ENCODE measurements around the gene NRDE2. TPM values are rescaled to one million over a fixed set of nuclear protein-coding genes. Genes with fewer than 3 reads are reported as not detected.

The NRDE2 gene
- total and polyA plus RNA-seq, 2 donors from 2014 or later, result 7.0 to 27.9 TPM

DNA sequence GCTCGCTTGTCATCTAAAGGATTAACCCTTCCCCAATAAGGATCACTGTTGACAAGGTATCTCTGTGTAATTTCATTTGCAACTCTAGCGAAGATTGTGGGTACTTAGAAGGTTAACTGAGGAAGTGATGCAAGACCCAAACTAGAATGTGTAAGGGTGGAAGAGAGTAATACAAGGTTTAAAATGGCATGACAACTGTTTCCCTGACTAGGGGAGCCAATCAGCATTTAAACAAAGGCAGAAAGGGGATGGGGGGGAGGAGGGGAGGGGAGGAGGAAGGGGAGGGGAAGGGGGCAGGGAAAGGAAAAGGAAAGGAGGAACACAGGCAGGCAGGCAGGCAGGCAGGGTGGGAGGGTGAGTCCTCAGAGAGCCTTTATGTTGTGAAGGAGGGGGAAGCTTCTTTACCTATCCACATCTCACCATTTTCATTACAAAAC, 31.1 kb downstream of the NRDE2 start:
- TF ChIP-seq, protein P1, sequence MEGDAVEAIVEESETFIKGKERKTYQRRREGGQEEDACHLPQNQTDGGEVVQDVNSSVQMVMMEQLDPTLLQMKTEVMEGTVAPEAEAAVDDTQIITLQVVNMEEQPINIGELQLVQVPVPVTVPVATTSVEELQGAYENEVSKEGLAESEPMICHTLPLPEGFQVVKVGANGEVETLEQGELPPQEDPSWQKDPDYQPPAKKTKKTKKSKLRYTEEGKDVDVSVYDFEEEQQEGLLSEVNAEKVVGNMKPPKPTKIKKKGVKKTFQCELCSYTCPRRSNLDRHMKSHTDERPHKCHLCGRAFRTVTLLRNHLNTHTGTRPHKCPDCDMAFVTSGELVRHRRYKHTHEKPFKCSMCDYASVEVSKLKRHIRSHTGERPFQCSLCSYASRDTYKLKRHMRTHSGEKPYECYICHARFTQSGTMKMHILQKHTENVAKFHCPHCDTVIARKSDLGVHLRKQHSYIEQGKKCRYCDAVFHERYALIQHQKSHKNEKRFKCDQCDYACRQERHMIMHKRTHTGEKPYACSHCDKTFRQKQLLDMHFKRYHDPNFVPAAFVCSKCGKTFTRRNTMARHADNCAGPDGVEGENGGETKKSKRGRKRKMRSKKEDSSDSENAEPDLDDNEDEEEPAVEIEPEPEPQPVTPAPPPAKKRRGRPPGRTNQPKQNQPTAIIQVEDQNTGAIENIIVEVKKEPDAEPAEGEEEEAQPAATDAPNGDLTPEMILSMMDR (IDR thresholded peaks at IDR 0.05; ENCODE audit: borderline replicate concordance, extremely low read depth, insufficient read depth), result no peak
- Histone ChIP-seq H3K9ac (ENCODE audit: low read length in 3 of 3) (no peak overlapping the region), H3K4me3 (ENCODE audit: low read length in 3 of 3) (no peak overlapping the region), H3K9me3 (ENCODE audit: control insufficient read depth in 2 of 3, insufficient read depth in 1 of 3, low read length in 3 of 3) (no peaks in the 10 kb centered on the region), H3K4me1 (ENCODE audit: control insufficient read depth in 2 of 3, insufficient read depth in 2 of 3, low read depth in 1 of 3, low read length in 3 of 3) (peaks cover 2 to 10% (median 5%) of the 10 kb centered on the region in 3 donors), H3K27ac (ENCODE audit: low read depth in 2 of 2, low read length in 2 of 2) (no peak overlapping the region), H3K27me3 (ENCODE audit: control insufficient read depth, insufficient read depth, low read length) (no peaks in the 10 kb centered on the region), H3K36me3 (ENCODE audit: control insufficient read depth in 2 of 3, insufficient read depth in 3 of 3, low read length in 3 of 3) (peaks cover 5 to 14% (median 11%) of the 10 kb centered on the region in 3 donors)
- intact Hi-C loops (cut with DNase I), result no loop called here
- DNase-seq (no peak), FAIRE-seq (no peak)

DNA sequence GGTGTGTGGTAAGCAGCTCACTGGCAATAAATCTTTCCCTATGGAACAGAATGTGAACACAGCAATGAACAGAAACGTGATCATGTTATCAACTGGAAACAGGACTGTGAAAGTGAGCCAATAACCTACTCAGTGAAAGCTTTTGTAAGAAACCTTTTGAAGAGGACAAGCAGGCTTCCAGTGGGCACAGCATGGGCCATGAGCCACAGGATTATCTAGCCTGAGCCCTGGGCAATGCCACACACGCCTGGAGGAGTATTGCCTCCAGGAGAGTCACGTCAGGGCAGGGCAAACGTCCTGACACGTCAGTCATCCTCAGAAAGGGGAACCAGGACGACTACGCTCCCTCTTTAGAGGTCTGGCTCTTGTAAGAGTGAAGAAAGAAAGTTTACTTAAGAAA, 32.3 kb downstream of the NRDE2 start:
- Histone ChIP-seq H3K27ac (ENCODE audit: low read depth in 2 of 2, low read length in 2 of 2) (no peak overlapping the region), H3K9me3 (ENCODE audit: control insufficient read depth in 2 of 3, insufficient read depth in 1 of 3, low read length in 3 of 3) (no peaks in the 10 kb centered on the region), H3K4me3 (ENCODE audit: low read length in 3 of 3) (no peak overlapping the region), H3K4me1 (ENCODE audit: control insufficient read depth in 2 of 3, insufficient read depth in 2 of 3, low read depth in 1 of 3, low read length in 3 of 3) (peaks cover 2 to 10% (median 5%) of the 10 kb centered on the region in 3 donors), H3K9ac (ENCODE audit: low read length in 3 of 3) (no peak overlapping the region), H3K36me3 (ENCODE audit: control insufficient read depth in 2 of 3, insufficient read depth in 3 of 3, low read length in 3 of 3) (peaks cover 4 to 11% (median 9%) of the 10 kb centered on the region in 3 donors), H3K27me3 (ENCODE audit: control insufficient read depth, insufficient read depth, low read length) (no peaks in the 10 kb centered on the region)
- TF ChIP-seq, protein P1 (IDR thresholded peaks at IDR 0.05; ENCODE audit: borderline replicate concordance, extremely low read depth, insufficient read depth), result no peak
- DNase-seq, result no peak
- intact Hi-C loops (cut with DNase I), result no loop called here
- FAIRE-seq, result no peak

DNA sequence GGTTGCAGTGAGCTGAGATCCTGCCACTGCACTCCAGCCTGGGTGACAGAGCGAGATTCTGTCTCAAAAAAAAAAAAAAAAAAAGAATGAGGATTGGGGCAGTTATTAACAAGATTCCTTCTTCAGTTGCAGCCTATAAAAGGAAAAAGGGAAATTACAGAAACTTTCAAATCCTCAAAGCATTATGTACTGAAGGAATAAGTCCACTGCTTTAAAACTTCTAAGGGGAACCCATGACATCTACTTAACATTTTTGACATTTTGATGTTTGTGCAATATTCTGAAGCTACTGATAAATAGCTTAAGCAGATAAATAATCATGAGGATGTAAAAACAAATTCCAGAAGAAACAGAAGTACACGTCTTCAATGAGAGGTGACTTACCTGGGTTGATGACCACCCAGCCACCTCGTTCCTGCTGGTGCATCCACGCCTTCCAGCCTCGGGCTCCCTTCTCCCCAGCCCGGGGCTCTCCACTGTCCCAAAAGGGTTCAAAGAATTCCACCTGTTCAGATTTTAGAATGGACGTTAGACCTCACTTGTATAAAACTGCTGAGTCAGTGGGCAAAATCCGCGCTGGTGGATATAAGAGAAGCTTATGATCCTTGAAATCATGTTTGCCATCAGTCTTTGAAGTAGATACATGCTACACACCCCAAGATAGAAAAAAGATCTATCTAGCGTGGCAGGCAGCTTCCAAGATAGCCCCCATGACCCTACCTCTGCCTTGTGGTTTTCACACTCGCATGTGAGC, 33.7 kb downstream of the NRDE2 start:
- H3K27me3 ChIP-seq (ENCODE audit: control insufficient read depth, insufficient read depth, low read length), result no peaks in the 10 kb centered on the region
- no peak overlapping the region for H3K27ac ChIP-seq (ENCODE audit: low read depth in 2 of 2, low read length in 2 of 2)
- H3K4me3 ChIP-seq (ENCODE audit: low read length in 3 of 3), result no peak overlapping the region
- no peaks in the 10 kb centered on the region for H3K9me3 ChIP-seq (ENCODE audit: control insufficient read depth in 2 of 3, insufficient read depth in 1 of 3, low read length in 3 of 3)
- intact Hi-C loops (cut with DNase I), result no loop called here
- DNase-seq, result no peak
- H3K9ac ChIP-seq (ENCODE audit: low read length in 3 of 3), result no peak overlapping the region
- H3K36me3 ChIP-seq (ENCODE audit: control insufficient read depth in 2 of 3, insufficient read depth in 3 of 3, low read length in 3 of 3), result peaks cover 2 to 8% (median 7%) of the 10 kb centered on the region in 3 donors
- no peak for FAIRE-seq
- peaks cover 2 to 10% (median 5%) of the 10 kb centered on the region in 3 donors for H3K4me1 ChIP-seq (ENCODE audit: control insufficient read depth in 2 of 3, insufficient read depth in 2 of 3, low read depth in 1 of 3, low read length in 3 of 3)
- TF ChIP-seq, protein P1 (IDR thresholded peaks at IDR 0.05; ENCODE audit: borderline replicate concordance, extremely low read depth, insufficient read depth), result no peak
